ENCODE measurements around the gene TCFL5. TPM values are rescaled to one million over a fixed set of nuclear protein-coding genes. Genes with fewer than 3 reads are reported as not detected.

Gene TCFL5
- total RNA-seq = 10 to 100 TPM in 3 of 4 donors, 1 to 10 TPM in 1; 5.3 to 20.0 (median 14.2) TPM

GRCh38 chr20:62861726-62862336 is at the start of gene TCFL5:
TCFL5 (minus strand) TSS chr20:62861822; CDS start chr20:62861670, 152 bp downstream.
- Histone ChIP-seq H3K27ac (peak within 1 kb of the TSS; percentile 65 to 74), H3K9me3 (no peaks in the 10 kb centered on the region), H3K4me1 (peaks cover 0 to 7% of the 10 kb centered on the region in 2 donors), H3K4me3 (peak within 1 kb of the TSS; percentile 28 to 42), H3K27me3 (no peaks in the 10 kb centered on the region), H3K36me3 (no peaks in the 10 kb centered on the region)
- TF ChIP-seq POLR2A (IDR thresholded peaks at IDR 0.05) (peak; percentile 18 to 39), CTCF (IDR thresholded peaks at IDR 0.05) (peak in 1 of 4 experiments; percentile 14)
- DNase-seq = peak; percentile 87 to 92
- intact Hi-C loops (cut with DNase I; ENCODE audit: low total_unique reads) = no loop called here

- H3K36me3 ChIP-seq = no peaks in the 10 kb centered on the region
Measured at GRCh38 chr20:62910777-62911497, 49.3 kb upstream of the TCFL5 start.

GRCh38 chr20:62910217-62910766 is 48.7 kb upstream of the TCFL5 start:
- TF ChIP-seq POLR2A (IDR thresholded peaks at IDR 0.05) (no peak), CTCF (IDR thresholded peaks at IDR 0.05) (no peak)
- intact Hi-C loops (cut with DNase I; ENCODE audit: low total_unique reads) = no loop called here
- Histone ChIP-seq H3K4me3 (no peak overlapping the region), H3K27me3 (no peaks in the 10 kb centered on the region), H3K4me1 (peaks cover 0 to 6% of the 10 kb centered on the region in 2 donors), H3K9me3 (no peaks in the 10 kb centered on the region), H3K36me3 (no peaks in the 10 kb centered on the region), H3K27ac (no peak overlapping the region)
- DNase-seq = no peak

More at GRCh38 chr20:62910777-62911497, 49.3 kb upstream of the TCFL5 start:
- intact Hi-C loops (cut with DNase I; ENCODE audit: low total_unique reads) = no loop called here
- Histone ChIP-seq H3K4me3 (no peak overlapping the region), H3K27ac (no peak overlapping the region), H3K9me3 (no peaks in the 10 kb centered on the region), H3K4me1 (peaks cover 0 to 6% of the 10 kb centered on the region in 2 donors), H3K27me3 (no peaks in the 10 kb centered on the region)
- DNase-seq = no peak
- TF ChIP-seq POLR2A (IDR thresholded peaks at IDR 0.05) (no peak), CTCF (IDR thresholded peaks at IDR 0.05) (no peak)

GRCh38 chr20:62908971-62909791 is 47.6 kb upstream of the TCFL5 start:
- no peaks in the 10 kb centered on the region for H3K27me3 ChIP-seq
- intact Hi-C loops (cut with DNase I; ENCODE audit: low total_unique reads) = no loop called here
- peaks cover 0 to 6% of the 10 kb centered on the region in 2 donors for H3K4me1 ChIP-seq
- H3K9me3 ChIP-seq = no peaks in the 10 kb centered on the region
- DNase-seq = no peak
- H3K36me3 ChIP-seq = no peaks in the 10 kb centered on the region
- H3K27ac ChIP-seq = no peak overlapping the region
- TF ChIP-seq CTCF (IDR thresholded peaks at IDR 0.05) (no peak), POLR2A (IDR thresholded peaks at IDR 0.05) (no peak)
- no peak overlapping the region for H3K4me3 ChIP-seq
